GM13977 (cell line): Measurements from ENCODE around the gene GAS5.

ENCODE experiments used
- DNase-seq: peaks from one replicate; pipeline ENCODE4 v3.0.0; 2012; ENCODE audit warnings: low spot score
- in situ Hi-C: fragments of 300-500 bp; cut with MboI; formaldehyde crosslinking; loops from one replicate; pipeline ENCODE4 v1.12.0; 2022; ENCODE audit warnings: low sequenced_read_pairs, low pct_unique_long_range_greater_than_20kb, mixed read lengths, inconsistent platforms; ENCODE audit not compliant: unreplicated experiment
- TF ChIP-seq, protein P1 (sequence below): IDR thresholded peaks from 2 replicates; pipeline ENCODE4 v1.5.1; 2012; ENCODE audit warnings: mild to moderate bottlenecking, control low read depth; ENCODE audit not compliant: insufficient read depth; ENCODE audit errors: extremely low read depth, missing control alignments

GAS5 gene

DNA sequence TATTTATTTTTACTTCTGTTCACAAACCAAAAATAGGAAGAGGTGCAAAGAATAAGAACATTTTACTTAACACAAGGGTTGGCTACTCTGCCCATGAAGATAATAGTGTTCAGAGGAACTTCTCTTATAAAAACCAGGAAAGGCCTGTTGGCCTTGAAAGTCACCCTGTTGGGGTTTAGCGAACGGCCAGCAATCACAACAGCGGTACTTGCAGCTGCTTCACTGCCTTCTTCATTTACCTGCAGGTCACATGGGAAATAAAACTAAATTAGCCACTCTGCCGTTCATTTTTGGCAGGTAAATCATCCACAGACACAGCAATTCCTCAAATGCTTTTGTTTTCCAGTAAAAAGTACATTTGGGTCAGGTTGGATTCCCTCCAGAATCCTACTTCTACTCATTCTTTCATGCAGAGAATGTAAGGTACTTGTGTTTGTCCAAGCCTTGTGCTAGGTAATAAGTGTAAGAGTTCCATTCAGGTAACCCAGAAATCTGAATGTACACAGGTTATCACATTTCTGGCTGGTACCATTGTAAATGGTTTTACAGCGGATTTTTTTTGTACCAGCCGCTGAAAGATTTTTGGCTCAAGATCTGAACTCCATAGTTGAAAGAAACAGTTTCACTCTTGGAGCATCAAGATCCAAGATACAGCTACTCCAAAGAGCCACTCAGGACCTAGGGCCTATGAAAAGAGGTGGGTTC lies 36.2 kb upstream of the GAS5 start:
- in situ Hi-C loops, result no loop called here
- DNase-seq, result no peak
- TF ChIP-seq, protein P1, sequence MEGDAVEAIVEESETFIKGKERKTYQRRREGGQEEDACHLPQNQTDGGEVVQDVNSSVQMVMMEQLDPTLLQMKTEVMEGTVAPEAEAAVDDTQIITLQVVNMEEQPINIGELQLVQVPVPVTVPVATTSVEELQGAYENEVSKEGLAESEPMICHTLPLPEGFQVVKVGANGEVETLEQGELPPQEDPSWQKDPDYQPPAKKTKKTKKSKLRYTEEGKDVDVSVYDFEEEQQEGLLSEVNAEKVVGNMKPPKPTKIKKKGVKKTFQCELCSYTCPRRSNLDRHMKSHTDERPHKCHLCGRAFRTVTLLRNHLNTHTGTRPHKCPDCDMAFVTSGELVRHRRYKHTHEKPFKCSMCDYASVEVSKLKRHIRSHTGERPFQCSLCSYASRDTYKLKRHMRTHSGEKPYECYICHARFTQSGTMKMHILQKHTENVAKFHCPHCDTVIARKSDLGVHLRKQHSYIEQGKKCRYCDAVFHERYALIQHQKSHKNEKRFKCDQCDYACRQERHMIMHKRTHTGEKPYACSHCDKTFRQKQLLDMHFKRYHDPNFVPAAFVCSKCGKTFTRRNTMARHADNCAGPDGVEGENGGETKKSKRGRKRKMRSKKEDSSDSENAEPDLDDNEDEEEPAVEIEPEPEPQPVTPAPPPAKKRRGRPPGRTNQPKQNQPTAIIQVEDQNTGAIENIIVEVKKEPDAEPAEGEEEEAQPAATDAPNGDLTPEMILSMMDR, result no peak

- TF ChIP-seq, protein P1, result no peak
- no peak for DNase-seq
- in situ Hi-C loops, result no loop called here
Measured at GRCh38 chr1:173900992-173901391, 33.2 kb upstream of the GAS5 start.

DNA sequence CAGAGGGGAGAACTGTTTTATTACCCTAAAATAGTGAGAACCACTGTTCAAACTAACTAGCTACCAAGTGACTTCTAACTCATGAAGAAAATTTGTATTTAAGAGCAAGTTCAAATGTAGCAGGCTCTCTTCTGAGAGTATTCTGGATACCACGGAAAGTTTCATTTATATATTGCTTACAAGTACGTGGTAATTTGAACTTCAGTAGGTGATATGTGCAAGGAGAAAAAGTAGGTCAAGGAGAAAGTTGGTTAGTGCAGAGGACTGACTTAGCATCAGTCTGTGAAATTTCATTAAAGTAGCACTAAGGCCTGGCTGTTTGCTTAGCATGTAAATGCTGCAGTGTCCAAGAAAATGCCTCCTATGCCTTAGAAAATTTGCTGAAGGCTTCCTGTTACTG lies 32.6 kb upstream of the GAS5 start:
- DNase-seq, result no peak

GRCh38 chr1:173894189-173894588 lies 26.4 kb upstream of the GAS5 start:
- no peak for DNase-seq
- in situ Hi-C loops, result no loop called here
- TF ChIP-seq, protein P1, result no peak

More for the DNA sequence above, 32.6 kb upstream of the GAS5 start:
- in situ Hi-C loops, result no loop called here
- TF ChIP-seq, protein P1, result no peak

DNA sequence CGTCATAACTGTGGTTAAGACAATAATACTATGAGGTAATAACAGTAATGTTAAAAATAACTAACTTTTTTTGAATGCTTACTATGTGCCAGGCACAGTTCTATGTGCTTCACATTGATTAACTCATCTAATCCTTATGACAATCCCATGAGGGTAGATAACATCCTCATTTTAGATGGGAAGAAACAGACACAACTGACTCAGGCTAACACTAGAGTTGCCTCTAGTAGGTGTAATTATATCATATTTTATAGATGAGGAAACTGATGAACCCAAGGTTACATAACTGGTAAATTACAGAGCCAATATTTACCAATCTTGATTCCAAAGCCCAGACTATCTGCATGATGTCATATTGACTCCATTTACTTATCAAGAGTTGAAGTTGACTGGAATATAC lies 25.8 kb upstream of the GAS5 start:
- in situ Hi-C loops, result no loop called here
- TF ChIP-seq, protein P1, result no peak
- no peak for DNase-seq

DNA sequence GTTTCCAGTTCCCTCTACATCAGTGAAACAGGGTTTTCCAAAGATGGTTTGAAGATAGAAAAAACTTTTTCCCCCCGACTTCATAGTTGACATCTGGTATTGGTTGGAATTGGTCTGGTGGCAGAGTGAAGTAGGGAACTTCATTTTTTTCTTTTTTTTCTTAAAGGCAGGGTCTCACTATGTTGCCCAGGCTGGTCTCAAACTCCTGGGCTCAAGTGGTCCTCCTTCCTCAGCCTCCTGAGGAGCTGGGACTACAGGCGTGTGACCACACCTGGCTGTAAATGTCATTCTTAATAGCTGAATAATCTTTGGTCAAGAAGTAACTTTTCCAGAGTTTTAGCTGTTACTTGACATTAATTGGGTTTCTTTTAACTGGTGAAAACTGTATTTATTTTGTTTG lies 22.1 kb upstream of the GAS5 start:
- TF ChIP-seq, protein P1, result no peak
- in situ Hi-C loops, result no loop called here
- DNase-seq, result no peak
